Hematopoietic multipotent progenitor cell treated with erythropoietin and hydrocortisone succinate and interleukin-3 and kit ligand, for 17 days (in vitro differentiated cells): ENCODE data around the gene GTF3C4.

Source experiments
- DNase-seq: peaks from one replicate; pipeline ENCODE4 v3.0.0-alpha.2; 2015; ENCODE audit warnings: low spot score

Gene GTF3C4

DNA sequence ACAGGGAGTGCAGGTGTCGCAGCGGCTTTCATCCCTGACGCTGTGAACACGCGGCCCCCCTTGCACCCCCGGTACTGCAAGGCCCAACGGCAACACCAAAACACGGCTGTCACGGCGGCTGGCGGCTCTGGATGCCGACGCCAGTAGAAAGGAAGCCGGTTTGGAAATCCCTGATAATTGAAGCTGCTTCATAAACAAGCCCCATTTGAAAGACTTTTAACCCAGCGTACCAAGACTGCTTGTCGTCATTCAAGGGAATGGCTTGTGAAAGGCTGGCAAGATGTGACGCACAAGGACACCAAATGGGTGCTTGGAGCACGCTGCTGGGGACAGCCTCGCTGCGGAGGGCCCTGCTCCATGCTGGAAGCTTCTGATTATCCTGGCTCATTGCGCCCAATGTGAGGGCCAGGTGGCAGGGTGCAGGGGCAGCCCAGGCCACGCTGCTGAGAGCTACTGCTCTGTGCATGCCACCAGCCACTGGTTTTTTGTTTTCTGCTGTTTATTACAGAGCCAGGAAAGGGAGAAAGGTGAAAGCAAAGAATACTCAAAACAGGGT, 63.1 kb downstream of the GTF3C4 start:
- no peak for DNase-seq

DNA sequence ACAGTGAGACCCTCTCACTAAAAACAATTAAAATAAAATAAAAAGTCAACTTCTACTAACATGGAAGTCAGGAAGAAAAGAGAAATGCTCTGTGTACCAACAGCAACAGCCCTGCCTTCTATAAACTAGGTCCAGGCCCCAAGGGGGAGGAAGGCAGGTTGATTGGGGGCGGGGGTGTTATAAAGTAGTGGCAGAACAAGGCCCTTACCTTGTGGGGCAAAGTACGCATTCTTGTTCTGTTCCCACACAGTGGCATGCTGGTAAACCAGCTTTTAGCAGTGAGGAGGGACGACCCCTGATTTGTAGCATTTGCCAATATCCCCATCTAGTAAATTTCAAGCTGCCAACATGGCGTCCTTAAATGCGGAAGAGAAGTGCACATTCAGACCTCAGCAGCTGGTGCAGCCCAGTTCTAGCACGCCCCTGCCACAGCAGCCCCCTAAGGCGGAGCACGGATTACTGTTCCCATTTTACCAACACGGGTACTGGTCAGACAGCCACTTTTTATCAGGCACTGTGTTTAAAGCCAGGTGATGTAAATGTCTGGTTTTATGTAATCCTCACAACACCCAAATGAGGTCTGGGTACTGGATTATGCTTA, 69.5 kb downstream of the GTF3C4 start:
- DNase-seq = no peak

DNA sequence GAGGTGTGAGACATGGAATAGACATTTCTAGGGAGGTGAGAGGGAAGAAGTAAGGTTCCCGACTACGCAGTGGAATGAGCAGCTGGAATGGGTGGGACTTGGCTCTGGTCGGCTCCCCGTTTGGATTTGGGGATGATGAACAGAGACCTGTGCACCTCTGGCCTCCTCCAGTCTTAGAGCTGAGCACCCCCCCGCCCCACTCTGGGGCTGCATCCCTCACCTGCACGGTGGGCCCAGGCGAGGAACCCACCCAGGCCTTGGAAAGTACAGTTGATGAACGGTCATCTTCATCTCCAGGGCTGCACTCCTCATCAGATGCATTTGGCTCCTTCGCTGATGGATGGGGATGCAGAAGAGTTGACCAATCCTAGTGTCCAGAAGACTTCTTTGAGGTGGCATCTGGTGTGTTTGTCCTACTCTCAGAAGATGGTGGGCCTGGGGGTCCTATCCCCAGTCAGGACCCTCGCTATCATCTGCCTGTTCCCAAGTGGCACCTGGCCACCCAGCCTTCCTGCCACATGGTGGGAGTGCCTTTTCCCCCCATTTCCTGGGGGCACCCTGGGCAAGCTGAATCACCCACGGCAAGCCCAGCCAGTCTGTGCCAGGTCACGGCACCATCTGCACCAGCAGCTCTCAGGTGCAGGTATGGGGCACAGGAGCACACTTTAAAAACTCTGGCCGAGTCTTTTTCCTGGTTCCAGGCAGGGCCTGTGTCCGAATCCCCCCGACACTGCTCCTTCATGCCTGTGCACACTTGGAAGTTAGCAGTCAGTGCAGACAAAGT, 70.5 kb downstream of the GTF3C4 start:
- no peak for DNase-seq

DNA sequence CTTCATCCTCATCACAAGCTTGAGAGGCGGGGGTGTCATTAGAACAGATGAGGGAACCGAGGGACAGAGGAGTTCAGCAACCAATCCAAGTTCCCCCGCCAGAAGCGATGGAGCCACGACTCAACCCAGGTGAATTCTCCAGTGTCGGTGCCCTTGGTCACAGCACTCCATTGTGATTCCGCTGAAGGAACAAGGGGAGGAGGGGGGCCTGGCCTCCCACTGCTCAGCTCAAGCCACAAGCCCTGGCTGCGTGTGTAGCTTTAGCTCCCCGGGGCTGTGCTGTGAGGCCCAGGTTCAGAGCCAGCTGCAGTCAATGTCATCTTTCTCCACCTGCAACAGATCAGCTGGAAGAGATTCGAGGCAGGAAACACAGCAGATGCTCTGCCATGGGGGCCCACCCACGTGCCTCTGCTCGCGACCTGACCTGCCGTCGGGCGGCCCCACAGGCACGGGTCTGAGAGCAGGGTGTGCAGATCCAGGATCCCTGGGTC, 72.6 kb downstream of the GTF3C4 start:
- DNase-seq = no peak

DNA sequence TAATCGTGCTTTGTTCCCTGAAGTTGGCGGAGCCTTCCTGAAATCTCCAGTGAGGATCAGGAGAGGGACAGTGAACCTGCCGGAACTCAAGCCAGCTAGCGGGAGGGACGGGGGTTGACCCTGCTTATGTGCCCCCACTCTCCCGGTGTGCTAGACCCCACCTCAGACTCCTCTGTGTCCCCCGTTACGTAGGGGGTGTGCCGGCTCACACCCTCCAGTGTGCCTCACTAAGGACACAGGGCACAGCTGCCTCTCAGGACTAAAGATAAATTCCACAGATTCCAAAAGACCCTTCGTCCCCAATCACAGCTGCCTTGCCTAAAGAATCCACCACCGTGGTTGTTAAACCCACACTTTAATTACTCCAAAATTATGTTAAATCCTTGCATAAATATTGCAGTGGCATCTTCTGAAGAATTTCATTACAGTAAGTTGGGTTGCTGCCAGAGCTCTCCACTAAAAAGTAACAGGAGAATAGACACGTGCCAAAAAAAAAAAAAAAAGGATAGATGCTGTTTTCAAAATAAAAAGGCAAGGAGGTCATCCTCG, 73.7 kb downstream of the GTF3C4 start:
- no peak for DNase-seq
